GM10847 (cell line): ENCODE measurements around the gene ADCY4.

Source experiments
- POLR2A ChIP-seq: IDR thresholded peaks from 2 replicates; pipeline ENCODE4 v1.6.1; 2011; ENCODE audit not compliant: insufficient read length; ENCODE audit errors: extremely low read depth

The ADCY4 gene

DNA sequence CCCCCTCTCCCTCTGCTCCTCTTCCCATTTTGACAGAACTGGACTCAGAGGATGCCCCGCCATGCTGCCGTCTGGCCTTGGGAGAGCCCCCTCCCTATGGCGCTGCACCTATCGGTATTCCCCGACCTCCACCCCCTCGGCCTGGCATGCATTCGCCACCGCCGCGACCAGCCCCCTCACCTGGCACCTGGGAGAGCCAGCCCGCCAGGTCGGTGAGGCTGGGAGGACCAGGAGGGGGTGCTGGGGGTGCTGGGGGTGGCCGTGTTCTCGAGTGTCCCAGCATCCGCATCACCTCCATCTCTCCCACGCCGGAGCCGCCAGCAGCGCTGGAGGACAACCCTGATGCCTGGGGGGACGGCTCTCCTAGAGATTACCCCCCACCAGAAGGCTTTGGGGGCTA lies 34.6 kb upstream of the ADCY4 start:
- no peak for TF ChIP-seq POLR2A

GRCh38 chr14:24368562-24369252 lies 33.8 kb upstream of the ADCY4 start:
- no peak for TF ChIP-seq POLR2A

GRCh38 chr14:24368212-24368561 lies 33.3 kb upstream of the ADCY4 start:
- no peak for TF ChIP-seq POLR2A

DNA sequence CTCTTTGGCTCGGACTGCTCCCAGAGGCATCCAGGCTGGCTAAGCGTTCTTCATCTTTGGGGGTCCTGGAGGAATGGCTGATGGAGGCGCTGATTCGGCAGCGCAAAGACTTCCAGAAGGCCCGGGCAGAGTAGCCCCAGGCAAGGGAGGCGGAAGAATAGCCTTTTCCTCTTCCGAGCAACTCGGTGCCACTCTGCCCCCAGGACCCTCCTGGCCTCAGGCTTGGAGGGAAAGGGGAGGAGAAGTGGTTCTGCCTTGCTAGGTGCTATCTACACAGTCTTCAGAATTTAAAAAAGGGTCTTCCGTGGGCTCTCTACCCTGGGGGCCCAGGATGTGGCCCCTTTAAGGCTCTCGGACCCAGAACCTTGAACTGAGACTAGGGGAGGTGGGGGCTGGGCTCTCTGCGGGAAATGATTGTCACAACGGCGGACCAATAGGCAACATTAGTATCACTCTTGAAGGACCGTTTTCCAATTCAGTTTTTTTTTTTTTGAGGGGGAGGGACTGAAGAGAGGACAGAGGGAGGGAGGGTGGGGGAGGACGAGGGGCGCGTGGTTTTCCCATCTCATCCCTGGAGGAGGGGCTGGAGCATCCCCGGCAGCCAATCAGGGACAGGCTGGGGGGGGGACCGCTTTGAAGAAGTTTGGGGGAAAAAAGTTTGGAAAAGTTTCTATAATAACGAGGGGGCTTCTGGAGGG lies 32.8 kb upstream of the ADCY4 start, which contains the start of gene NFATC4:
NFATC4 (plus strand) TSS at position 671 of the 698 bp plus-strand sequence. CDS start 157 bp downstream, outside the sequence.
- no peak for TF ChIP-seq POLR2A

DNA sequence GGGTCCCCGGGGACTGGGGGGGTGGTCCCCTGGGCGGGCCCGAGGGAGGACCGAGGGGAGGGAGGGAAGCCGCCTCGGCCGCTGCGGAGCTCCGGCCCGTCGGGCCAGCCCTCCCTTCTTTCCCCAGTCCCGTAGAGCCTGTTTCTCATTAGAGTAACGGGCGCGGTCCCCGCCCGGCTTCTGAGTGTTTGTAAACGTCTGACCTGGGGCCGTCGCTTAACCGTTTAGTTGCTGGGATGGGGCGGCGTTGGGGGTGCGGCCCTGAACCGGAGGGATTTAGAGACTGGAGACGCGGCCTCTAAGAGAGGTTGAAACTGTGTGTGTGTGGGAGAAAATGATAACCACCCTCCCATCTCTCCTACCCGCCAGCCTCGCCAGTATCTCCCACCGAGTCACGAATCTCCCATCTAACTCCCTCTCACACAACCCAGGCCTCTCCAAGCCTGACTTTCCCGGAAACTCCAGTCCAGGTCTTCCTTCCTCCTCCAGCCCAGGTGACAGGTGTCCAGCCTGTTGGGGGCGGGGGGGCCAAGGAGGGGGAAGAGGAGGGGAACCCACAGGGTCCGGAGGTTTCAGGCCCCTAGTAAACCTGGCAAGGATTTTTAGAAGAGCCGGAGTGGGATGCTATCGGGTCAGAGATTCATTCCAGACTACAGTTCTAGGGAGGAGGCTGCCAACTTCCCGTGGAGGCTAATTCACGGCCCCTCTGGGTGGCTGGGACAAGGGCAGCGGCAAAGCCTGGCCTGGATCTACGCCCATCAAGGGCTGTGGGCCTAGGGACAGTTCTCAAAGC lies 32.0 kb upstream of the ADCY4 start:
- peak; percentile 41 for TF ChIP-seq POLR2A

- no peak for TF ChIP-seq POLR2A
Measured at GRCh38 chr14:24366413-24366720, 31.5 kb upstream of the ADCY4 start.

DNA sequence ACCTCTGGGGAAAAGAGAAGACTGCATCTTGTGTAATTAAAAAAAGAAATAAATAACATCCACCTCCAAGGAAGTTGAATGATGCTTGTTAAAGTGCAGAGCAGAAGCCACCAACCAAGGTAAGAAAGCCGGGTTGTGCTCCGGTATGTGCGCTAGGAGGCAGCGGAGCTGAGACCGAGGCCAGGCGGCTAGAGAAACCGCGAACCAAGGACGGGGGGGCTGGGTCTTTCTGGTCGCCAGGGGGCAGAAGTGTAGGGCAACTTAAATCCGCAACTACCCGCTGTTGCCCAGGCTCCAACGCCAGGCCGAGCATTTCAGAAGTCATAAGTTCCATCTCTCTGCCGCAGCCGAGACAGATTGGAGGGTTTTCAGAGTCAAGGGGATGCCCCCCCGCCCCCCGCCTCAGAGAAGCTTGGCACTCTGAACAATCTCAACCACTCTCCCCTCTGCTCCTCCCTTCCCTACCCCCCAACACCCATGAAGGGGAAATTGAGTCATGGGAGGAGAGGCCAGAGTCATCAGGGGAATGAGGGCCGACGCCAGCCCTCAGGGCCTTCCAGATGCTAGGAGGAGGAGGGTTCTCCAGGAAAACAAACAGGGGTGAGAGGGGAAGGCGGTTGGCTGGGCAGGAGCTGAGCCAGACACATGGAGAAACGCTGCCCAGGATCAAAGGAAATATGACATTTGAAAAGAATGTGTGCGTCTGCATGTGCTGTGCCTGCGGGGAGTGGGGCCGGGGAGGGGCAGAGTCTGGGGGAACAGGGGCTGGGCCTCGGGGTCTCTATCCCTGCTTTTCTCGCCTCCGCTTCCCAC lies 30.9 kb upstream of the ADCY4 start:
- no peak for TF ChIP-seq POLR2A

DNA sequence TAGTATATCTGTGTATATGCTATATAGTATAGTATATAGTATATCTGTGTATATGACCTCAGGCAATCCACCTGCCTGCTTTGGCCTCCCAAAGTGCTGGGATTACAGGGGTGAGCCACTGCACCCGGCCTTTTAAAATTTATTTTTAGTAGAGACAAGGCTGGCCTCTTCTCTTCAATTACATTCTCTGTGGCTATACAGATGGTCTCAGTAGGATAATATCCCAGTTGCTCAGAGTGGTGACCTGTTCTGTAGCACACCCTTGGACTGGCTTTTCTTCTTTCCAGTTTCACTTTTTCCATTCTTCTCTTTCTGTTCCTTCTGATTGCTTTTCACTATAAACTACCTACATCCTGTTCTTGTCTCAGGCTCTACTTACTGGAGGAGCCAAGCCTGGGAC lies 30.0 kb upstream of the ADCY4 start:
- no peak for TF ChIP-seq POLR2A

GRCh38 chr14:24363401-24363800 lies 28.5 kb upstream of the ADCY4 start:
- no peak for TF ChIP-seq POLR2A

GRCh38 chr14:24362241-24362960 lies 27.5 kb upstream of the ADCY4 start:
- no peak for TF ChIP-seq POLR2A

- no peak for TF ChIP-seq POLR2A
Measured at GRCh38 chr14:24361326-24361725, 26.5 kb upstream of the ADCY4 start.

DNA sequence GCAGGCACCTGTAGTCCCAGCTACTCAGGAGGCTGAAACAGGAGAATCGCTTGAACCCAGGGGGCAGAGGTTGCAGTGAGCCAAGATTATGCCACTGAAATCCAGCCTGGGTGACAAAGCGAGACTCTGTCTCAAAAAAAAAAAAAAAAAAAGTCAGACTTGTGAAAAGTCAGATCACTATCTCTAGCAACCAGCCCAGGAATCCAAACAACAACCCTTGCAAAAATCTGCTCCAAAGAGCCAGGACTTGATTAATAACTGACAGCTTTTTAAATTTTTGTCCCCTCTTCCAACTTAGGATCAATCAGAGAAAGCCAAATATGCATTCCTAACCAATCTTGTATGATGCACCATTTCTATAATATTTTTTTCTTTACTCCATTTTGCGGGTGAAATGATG lies 25.4 kb upstream of the ADCY4 start:
- TF ChIP-seq POLR2A: no peak

DNA sequence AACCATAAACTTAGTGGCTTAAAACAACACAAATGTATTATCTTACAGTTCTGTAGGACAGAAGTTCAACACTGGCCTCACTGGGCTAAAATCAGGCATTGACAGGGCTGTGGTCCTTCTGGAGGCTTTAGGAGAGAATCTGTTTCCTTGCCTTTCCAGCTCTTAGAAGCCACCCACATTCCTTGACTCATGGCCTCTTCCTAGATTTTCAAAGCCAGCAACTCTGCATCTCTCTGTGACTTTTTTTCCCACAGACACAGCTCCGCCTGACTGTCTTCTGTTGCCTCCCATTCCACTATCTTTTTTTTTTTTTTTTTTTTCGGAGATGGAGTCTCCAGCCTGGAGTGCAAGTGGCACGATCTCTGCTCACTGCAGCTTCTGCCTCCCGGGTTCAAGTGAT lies 21.3 kb upstream of the ADCY4 start:
- no peak for TF ChIP-seq POLR2A

GRCh38 chr14:24355009-24355408 lies 20.1 kb upstream of the ADCY4 start:
- TF ChIP-seq POLR2A: no peak

DNA sequence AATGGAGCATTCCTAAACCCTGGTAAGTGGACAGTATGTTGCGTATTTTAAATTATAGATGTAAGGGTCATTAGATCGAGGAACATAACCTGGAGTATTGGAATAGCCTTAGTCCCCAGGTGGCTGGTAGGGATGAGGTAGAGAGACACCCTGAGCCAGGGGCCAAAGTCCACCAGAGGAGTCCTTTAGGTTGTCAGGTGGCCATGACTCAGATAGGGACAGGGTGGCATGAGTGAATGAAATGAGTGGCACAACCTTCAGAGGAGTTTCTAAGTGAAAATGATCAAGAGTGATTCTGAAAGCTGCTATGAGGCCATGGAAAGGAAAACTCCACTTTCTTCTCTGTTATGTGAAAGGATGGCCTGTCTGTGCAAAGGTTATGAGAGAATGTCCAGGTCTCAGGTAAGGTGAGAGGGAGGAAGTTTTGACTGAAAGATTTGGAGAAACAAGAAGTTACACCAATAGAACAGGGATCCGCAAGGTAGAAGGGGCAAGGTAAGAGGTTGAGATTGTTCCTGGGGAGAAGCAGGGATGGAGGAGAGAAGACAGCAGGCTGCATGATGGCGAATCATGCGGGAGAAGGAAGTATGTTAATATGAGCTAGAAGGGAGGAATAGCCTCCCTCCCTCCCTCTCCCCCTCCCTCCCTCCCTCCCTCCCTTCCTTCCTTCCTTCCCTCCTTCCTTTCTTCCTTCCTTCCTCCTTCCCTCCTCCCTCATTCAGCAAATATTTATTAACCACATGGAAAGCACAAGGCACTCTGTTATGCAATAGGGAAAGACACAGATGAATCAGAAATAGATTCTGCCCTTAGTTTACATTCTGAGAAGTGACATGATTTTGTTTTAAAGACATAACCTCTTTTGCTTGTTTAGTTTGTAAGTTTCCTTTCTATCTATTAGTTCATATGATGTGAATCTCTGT lies 18.9 kb upstream of the ADCY4 start:
- TF ChIP-seq POLR2A: no peak
